HepG2 (cell line): Measurements from ENCODE around the gene SH3BP5. TPM values are rescaled to one million over a fixed set of nuclear protein-coding genes. Genes with fewer than 3 reads are reported as not detected.

Experiments used
- DZIP1 ChIP-seq: sonication (generic); formaldehyde crosslinking; IDR thresholded peaks from 2 replicates; pipeline ENCODE4 v1.5.0; 2020; ENCODE audit warnings: mild to moderate bottlenecking, missing genetic modification reagents
- NFE2L1 ChIP-seq: sonication (generic); formaldehyde crosslinking; IDR thresholded peaks from 2 replicates; pipeline ENCODE4 v1.4.0; 2020; ENCODE audit warnings: missing genetic modification reagents, mild to moderate bottlenecking, borderline replicate concordance
- NRL ChIP-seq: sonication (generic); formaldehyde crosslinking; IDR thresholded peaks from 2 replicates; pipeline ENCODE4 v1.5.0; 2020; ENCODE audit warnings: missing genetic modification reagents, mild to moderate bottlenecking, moderate library complexity, borderline replicate concordance
- PBX3 ChIP-seq: sonication (generic); formaldehyde crosslinking; IDR thresholded peaks from 2 replicates; pipeline ENCODE4 v1.8.1; 2023; ENCODE audit warnings: missing genetic modification reagents, inconsistent platforms, borderline replicate concordance
- POLR2AphosphoS2 ChIP-seq: IDR thresholded peaks from 2 replicates; pipeline ENCODE4 v1.6.1; 2011; ENCODE audit warnings: low read depth, low read length, improper control_type of control experiment
- SNAI1 ChIP-seq: sonication (generic); formaldehyde crosslinking; IDR thresholded peaks from 2 replicates; pipeline ENCODE4 v1.5.0; 2020; ENCODE audit warnings: mild to moderate bottlenecking, missing genetic modification reagents, borderline replicate concordance
- TEAD2 ChIP-seq: sonication (generic); formaldehyde crosslinking; IDR thresholded peaks from 2 replicates; pipeline ENCODE4 v1.9.0; 2021; ENCODE audit warnings: missing genetic modification reagents
- ZNF33B ChIP-seq: sonication (generic); formaldehyde crosslinking; IDR thresholded peaks from 2 replicates; pipeline ENCODE4 v1.5.1; 2020; ENCODE audit warnings: mild to moderate bottlenecking, missing genetic modification reagents
- ZNF382 ChIP-seq: sonication (generic); formaldehyde crosslinking; IDR thresholded peaks from 2 replicates; pipeline ENCODE4 v1.5.0; 2020; ENCODE audit warnings: missing genetic modification reagents, mild to moderate bottlenecking, borderline replicate concordance
- ZNF710 ChIP-seq: sonication (generic); formaldehyde crosslinking; IDR thresholded peaks from 2 replicates; pipeline ENCODE4 v1.5.0; 2020; ENCODE audit warnings: mild to moderate bottlenecking, missing genetic modification reagents, borderline replicate concordance
- ZNF792 ChIP-seq: IDR thresholded peaks from 2 replicates; pipeline ENCODE4 v1.6.1; 2016
- polyA plus RNA-seq, 8 experiments: library from polyadenylated mRNA; depleted of rRNA in 3 of 8; stranded (reverse) in 7 of 8; unstranded in 1 of 8; fragments of >200 nt; fragmentation: Illumina TruSeq in 4 of 8; extraction: Trizol in 4 of 8; gene quantifications; 2 replicates each; pipeline versions ENCODE4 v1.2.1 to v1.2.3, GENCODE V29; 2011 to 2016; ENCODE audit warnings: low read depth in 4 of 8, missing spikeins in 1 of 8, mixed read lengths in 1 of 8; ENCODE audit not compliant: insufficient read depth in 1 of 8
- total RNA-seq, 5 experiments: library from RNA; depleted of rRNA; stranded (reverse); fragments of >200 nt; fragmentation: Illumina TruSeq; extraction: Trizol; gene quantifications; 2 replicates each; pipeline ENCODE4 v1.2.3, GENCODE V29; 2016; ENCODE audit warnings: low read depth in 1 of 5
- TF ChIP-seq, protein P1 (sequence below): sonication (generic); formaldehyde crosslinking; IDR thresholded peaks from 2 replicates; pipeline ENCODE4 v1.5.0; 2020; ENCODE audit warnings: mild to moderate bottlenecking, missing genetic modification reagents
- TF ChIP-seq, protein P2 (sequence below): sonication (generic); formaldehyde crosslinking; IDR thresholded peaks from 2 replicates; pipeline ENCODE4 v1.8.0; 2022; ENCODE audit warnings: missing genetic modification reagents, mild to moderate bottlenecking, borderline replicate concordance
- TF ChIP-seq, protein P3 (sequence below): IDR thresholded peaks from 2 replicates; pipeline ENCODE4 v1.6.1; 2018; ENCODE audit warnings: missing genetic modification reagents
- TF ChIP-seq, protein P4 (sequence below): sonication (generic); formaldehyde crosslinking; conservative IDR thresholded peaks from 2 replicates; pipeline ENCODE4 v1.8.0; 2022; ENCODE audit warnings: mild to moderate bottlenecking, moderate library complexity, missing genetic modification reagents

SH3BP5 gene
- total and polyA plus RNA-seq, 2 of the 13 experiments (the other 11 are each of a cell fraction or from before 2014, with no cell fraction given): 0.09 to 0.16 TPM

- TF ChIP-seq, protein P1, sequence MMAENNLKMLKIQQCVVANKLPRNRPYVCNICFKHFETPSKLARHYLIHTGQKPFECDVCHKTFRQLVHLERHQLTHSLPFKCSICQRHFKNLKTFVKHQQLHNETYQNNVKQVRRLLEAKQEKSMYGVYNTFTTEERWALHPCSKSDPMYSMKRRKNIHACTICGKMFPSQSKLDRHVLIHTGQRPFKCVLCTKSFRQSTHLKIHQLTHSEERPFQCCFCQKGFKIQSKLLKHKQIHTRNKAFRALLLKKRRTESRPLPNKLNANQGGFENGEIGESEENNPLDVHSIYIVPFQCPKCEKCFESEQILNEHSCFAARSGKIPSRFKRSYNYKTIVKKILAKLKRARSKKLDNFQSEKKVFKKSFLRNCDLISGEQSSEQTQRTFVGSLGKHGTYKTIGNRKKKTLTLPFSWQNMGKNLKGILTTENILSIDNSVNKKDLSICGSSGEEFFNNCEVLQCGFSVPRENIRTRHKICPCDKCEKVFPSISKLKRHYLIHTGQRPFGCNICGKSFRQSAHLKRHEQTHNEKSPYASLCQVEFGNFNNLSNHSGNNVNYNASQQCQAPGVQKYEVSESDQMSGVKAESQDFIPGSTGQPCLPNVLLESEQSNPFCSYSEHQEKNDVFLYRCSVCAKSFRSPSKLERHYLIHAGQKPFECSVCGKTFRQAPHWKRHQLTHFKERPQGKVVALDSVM (CRISPR knock-in tag): peak; percentile 66; the same call in 1 of the 2 replicates
- no peak; the same call in 1 of the 2 replicates for TF ChIP-seq PBX3 (CRISPR knock-in tag)
- peak; percentile 68 for TF ChIP-seq NRL (CRISPR knock-in tag)
- TF ChIP-seq ZNF792 (CRISPR knock-in tag): no peak; the same call in 1 of the 2 replicates
- TF ChIP-seq NFE2L1 (CRISPR knock-in tag): no peak
- TF ChIP-seq SNAI1: peak; percentile 32
- TF ChIP-seq, protein P2, sequence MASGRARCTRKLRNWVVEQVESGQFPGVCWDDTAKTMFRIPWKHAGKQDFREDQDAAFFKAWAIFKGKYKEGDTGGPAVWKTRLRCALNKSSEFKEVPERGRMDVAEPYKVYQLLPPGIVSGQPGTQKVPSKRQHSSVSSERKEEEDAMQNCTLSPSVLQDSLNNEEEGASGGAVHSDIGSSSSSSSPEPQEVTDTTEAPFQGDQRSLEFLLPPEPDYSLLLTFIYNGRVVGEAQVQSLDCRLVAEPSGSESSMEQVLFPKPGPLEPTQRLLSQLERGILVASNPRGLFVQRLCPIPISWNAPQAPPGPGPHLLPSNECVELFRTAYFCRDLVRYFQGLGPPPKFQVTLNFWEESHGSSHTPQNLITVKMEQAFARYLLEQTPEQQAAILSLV: peak; percentile 99; the same call in 1 of the 2 replicates
- TF ChIP-seq, protein P3, sequence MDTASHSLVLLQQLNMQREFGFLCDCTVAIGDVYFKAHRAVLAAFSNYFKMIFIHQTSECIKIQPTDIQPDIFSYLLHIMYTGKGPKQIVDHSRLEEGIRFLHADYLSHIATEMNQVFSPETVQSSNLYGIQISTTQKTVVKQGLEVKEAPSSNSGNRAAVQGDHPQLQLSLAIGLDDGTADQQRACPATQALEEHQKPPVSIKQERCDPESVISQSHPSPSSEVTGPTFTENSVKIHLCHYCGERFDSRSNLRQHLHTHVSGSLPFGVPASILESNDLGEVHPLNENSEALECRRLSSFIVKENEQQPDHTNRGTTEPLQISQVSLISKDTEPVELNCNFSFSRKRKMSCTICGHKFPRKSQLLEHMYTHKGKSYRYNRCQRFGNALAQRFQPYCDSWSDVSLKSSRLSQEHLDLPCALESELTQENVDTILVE (CRISPR knock-in tag): 0 out of 2 replicates have a peak, but pooled peaks have one; percentile 27
- TF ChIP-seq DZIP1 (CRISPR knock-in tag): peak; percentile 46; the same call in 1 of the 2 replicates
- TF ChIP-seq ZNF710: no peak
- TF ChIP-seq TEAD2 (CRISPR knock-in tag): no peak
- TF ChIP-seq, protein P4, sequence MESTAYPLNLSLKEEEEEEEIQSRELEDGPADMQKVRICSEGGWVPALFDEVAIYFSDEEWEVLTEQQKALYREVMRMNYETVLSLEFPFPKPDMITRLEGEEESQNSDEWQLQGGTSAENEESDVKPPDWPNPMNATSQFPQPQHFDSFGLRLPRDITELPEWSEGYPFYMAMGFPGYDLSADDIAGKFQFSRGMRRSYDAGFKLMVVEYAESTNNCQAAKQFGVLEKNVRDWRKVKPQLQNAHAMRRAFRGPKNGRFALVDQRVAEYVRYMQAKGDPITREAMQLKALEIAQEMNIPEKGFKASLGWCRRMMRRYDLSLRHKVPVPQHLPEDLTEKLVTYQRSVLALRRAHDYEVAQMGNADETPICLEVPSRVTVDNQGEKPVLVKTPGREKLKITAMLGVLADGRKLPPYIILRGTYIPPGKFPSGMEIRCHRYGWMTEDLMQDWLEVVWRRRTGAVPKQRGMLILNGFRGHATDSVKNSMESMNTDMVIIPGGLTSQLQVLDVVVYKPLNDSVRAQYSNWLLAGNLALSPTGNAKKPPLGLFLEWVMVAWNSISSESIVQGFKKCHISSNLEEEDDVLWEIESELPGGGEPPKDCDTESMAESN: peak; percentile 93
- no peak for TF ChIP-seq ZNF33B (CRISPR knock-in tag)
- TF ChIP-seq POLR2AphosphoS2: no peak
- TF ChIP-seq ZNF382 (CRISPR knock-in tag): no peak
These were observed 126.3 kb downstream of the SH3BP5 start, which contains the start of gene CAPN7 (continued) for GRCh38 chr3:15205934-15206661.
